ENCODE measurements around the gene SLC5A10.

Gene SLC5A10

GRCh38 chr17:18928628-18929125 is 23.3 kb upstream of the SLC5A10 start:
- no peak overlapping the region for H3K4me3 ChIP-seq (replicated peaks; ENCODE audit: low read depth, low read length)
- no peak for TF ChIP-seq CTCF (IDR thresholded peaks at IDR 0.05; ENCODE audit: low read depth, low read length, missing control alignments)
- DNase-seq (ENCODE audit: extremely low read depth, low read depth), result no peak

- DNase-seq (ENCODE audit: extremely low read depth, low read depth), result no peak
- no peak for TF ChIP-seq CTCF (IDR thresholded peaks at IDR 0.05; ENCODE audit: low read depth, low read length, missing control alignments)
- H3K4me3 ChIP-seq (replicated peaks; ENCODE audit: low read depth, low read length), result no peak overlapping the region
Measured at GRCh38 chr17:18932360-18933055, 19.5 kb upstream of the SLC5A10 start.

- DNase-seq (ENCODE audit: extremely low read depth, low read depth), result no peak
- no peak overlapping the region for H3K4me3 ChIP-seq (replicated peaks; ENCODE audit: low read depth, low read length)
- no peak for TF ChIP-seq CTCF (IDR thresholded peaks at IDR 0.05; ENCODE audit: low read depth, low read length, missing control alignments)
Measured at GRCh38 chr17:18933102-18934058, 18.6 kb upstream of the SLC5A10 start.

- DNase-seq (ENCODE audit: extremely low read depth, low read depth), result no peak
- no peak for TF ChIP-seq CTCF (IDR thresholded peaks at IDR 0.05; ENCODE audit: low read depth, low read length, missing control alignments)
- H3K4me3 ChIP-seq (replicated peaks; ENCODE audit: low read depth, low read length), result no peak overlapping the region
Measured at GRCh38 chr17:18937981-18938691, 13.8 kb upstream of the SLC5A10 start.

GRCh38 chr17:18938692-18939023 is 13.3 kb upstream of the SLC5A10 start:
- DNase-seq (ENCODE audit: extremely low read depth, low read depth), result no peak
- TF ChIP-seq CTCF (IDR thresholded peaks at IDR 0.05; ENCODE audit: low read depth, low read length, missing control alignments), result no peak

GRCh38 chr17:18944646-18945045 is 7.3 kb upstream of the SLC5A10 start:
- no peak for DNase-seq (ENCODE audit: extremely low read depth, low read depth)
- no peak for TF ChIP-seq CTCF (IDR thresholded peaks at IDR 0.05; ENCODE audit: low read depth, low read length, missing control alignments)
- no peak overlapping the region for H3K4me3 ChIP-seq (replicated peaks; ENCODE audit: low read depth, low read length)

More at GRCh38 chr17:18938692-18939023, 13.3 kb upstream of the SLC5A10 start:
- no peak overlapping the region for H3K4me3 ChIP-seq (replicated peaks; ENCODE audit: low read depth, low read length)

All from HFF-Myc (cell line).